IPS-15b (cell line): ENCODE data around the gene CLCN3.
"Not testable (repeated sequence)": the region's sequence is repeated elsewhere in the genome, so short reads cannot be mapped to it uniquely, and the experiment has no call there.

Experiments
- H3K27me3 ChIP-seq: one replicate; pipeline ENCODE4 v1.6.1; 2013; ENCODE audit warnings: low read length; ENCODE audit not compliant: control insufficient read depth, insufficient read depth
- H3K36me3 ChIP-seq: one replicate; pipeline ENCODE4 v1.6.1; 2013; ENCODE audit warnings: low read length; ENCODE audit not compliant: control insufficient read depth, insufficient read depth
- H3K4me1 ChIP-seq: one replicate; pipeline ENCODE4 v1.6.1; 2013; ENCODE audit warnings: mild to moderate bottlenecking, low read length; ENCODE audit not compliant: control insufficient read depth, insufficient read depth
- H3K4me3 ChIP-seq: one replicate; pipeline ENCODE4 v1.5.1; 2013; ENCODE audit warnings: low read depth, low read length
- H3K9ac ChIP-seq: one replicate; pipeline ENCODE4 v1.6.1; 2013; ENCODE audit warnings: low read depth, mild to moderate bottlenecking, low read length
- H3K9me3 ChIP-seq: one replicate; pipeline ENCODE4 v1.6.1; 2013; ENCODE audit warnings: mild to moderate bottlenecking, low read length; ENCODE audit not compliant: control insufficient read depth, insufficient read depth

CLCN3 gene

DNA sequence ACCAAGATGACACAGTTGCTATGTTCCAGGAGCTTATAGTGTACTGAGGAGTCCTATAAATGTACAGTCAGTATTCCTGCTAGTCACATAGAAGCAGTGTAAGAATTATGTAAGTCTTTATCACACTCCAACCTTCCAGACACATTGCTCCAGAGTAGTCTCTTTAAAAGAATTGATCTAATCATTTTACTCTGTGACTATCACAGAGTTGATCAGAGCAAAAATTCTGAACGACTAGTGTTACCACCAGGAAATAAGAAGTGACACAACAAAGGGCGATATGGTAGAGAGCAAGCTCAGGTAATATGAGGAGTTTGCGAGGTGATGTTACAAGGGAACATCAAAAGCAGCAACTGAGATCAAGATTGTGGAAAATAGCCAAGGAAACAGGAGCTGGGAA is 146.4 kb downstream of the CLCN3 start:
- H3K36me3 ChIP-seq = no peaks in the 10 kb centered on the region
- H3K9me3 ChIP-seq = no peaks in the 10 kb centered on the region
- no peaks in the 10 kb centered on the region for H3K27me3 ChIP-seq
- no peak overlapping the region for H3K4me3 ChIP-seq
- no peak overlapping the region for H3K9ac ChIP-seq
- H3K4me1 ChIP-seq = no peaks in the 10 kb centered on the region

DNA sequence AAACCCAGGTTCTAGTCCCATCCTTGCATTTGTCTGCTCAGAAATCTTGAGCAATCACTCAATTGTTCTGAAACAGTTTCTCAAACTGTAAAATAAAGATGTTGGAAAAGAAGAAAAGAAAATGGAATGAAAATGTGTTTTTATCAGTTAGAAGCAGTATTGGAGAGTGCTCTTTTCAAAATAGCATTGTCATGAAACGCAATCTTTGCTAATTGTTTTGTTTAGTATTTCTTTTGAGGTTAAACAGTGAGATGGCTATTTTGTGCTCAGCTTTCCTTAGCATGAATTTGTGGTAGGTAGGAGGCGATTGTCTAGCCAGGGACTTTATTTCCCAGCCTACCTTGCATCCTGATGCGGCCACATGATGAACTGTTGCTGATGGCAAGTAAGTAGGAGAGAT is 148.0 kb downstream of the CLCN3 start:
- no peaks in the 10 kb centered on the region for H3K9me3 ChIP-seq
- no peak overlapping the region for H3K4me3 ChIP-seq
- no peaks in the 10 kb centered on the region for H3K36me3 ChIP-seq

DNA sequence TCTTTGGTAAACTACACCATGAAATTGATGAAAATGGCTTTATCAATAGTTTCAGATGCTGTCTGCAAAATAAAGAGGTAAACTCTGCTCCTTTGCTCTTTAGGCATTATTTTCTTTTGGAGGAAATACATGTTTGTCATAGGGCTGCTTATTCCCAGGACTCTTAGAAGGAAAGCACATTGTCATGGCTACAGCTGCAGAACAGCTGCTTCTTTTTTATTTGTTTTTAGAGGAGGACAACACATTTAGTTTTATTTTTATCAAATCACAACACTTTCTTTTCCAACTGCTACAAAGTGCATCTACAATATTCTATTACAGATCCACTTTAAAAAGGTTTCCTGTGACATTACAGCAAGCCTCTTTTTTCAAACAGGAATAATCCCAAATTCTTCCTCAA is 150.0 kb downstream of the CLCN3 start:
- H3K27me3 ChIP-seq = peaks cover 3% of the 10 kb centered on the region
- no peaks in the 10 kb centered on the region for H3K36me3 ChIP-seq
- no peaks in the 10 kb centered on the region for H3K4me1 ChIP-seq
- no peak overlapping the region for H3K4me3 ChIP-seq
- H3K9ac ChIP-seq = no peak overlapping the region
- no peaks in the 10 kb centered on the region for H3K9me3 ChIP-seq

More for the DNA sequence above, 148.0 kb downstream of the CLCN3 start:
- Histone ChIP-seq H3K9ac (no peak overlapping the region), H3K4me1 (no peaks in the 10 kb centered on the region), H3K27me3 (no peaks in the 10 kb centered on the region)

DNA sequence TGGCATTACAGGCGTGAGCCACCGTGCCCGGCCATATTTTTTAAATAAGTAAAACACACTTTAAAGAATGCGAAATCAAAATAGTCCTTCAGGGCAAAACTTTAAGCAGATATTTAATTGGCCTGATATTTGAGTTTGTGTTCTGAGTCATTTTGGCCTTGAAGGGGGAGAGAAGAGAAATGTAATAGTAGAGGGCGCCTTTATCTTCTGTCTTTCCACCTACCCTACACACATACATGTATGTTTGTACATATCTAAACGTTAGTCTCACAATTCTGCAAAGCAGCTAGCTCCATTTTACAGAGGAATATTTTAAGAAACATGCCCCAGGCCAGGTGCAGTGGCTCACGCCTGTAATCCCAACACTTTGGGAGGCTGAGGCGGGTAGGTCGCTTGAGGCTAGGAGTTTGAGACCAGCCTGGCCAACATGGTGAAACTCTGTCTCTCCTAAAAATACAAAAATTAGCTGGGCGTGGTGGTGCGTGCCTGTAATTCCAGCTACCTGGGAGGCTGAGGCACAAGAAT is 151.2 kb downstream of the CLCN3 start:
- H3K9me3 ChIP-seq, H3K36me3 ChIP-seq, H3K4me1 ChIP-seq, H3K9ac ChIP-seq, H3K4me3 ChIP-seq: not testable (repeated sequence)
- peaks cover 11% of the 10 kb centered on the region for H3K27me3 ChIP-seq
